ENCODE results near the gene B4GALNT2.
A peak's percentile ranks its signal among the peaks of the same experiment; 100 is the strongest.
"Not testable (repeated sequence)": the region's sequence is repeated elsewhere in the genome, so short reads cannot be mapped to it uniquely, and the experiment has no call there.

Gene B4GALNT2

DNA sequence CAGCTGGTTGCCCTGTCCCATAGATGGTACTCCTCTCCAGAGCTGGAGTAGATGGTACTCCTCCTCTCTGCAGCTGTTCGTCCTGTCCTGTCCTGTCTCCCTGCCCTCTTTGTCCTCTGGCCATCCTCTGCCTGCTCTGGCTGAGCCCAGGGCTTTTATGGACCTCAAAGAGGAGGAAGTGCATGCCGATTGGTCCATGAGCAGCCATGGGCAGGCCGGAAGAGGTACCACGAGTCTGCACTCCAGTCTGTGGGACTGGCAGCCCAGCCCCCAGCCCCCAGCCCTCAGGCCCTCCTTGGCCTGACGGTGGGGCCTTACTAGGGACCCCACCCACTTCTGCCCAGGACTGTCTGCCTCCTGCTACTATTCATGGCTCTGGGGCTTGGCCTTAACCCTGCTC, 50.8 kb downstream of the B4GALNT2 start:
- no peak for DNase-seq

DNA sequence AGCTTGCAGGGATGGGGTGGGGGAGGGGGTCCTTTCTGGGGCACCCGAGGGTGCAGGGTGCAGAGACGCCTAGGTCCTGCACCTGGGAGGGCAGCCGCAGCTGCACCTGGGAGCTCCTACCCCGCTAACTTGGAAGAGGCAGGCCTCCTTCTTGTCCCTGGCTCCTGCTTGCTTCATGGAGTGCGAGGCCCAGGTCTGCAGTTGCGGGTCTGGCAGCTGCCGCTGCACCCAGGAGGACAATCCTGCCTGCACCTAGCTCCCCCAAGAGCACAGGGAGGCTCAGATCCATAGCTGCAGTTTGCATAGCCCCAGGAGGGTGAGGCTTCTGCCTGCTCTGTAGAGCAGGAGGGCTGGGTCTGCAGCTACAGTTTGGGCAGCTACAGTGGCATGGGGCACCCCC, 51.2 kb downstream of the B4GALNT2 start:
- no peak for DNase-seq

DNA sequence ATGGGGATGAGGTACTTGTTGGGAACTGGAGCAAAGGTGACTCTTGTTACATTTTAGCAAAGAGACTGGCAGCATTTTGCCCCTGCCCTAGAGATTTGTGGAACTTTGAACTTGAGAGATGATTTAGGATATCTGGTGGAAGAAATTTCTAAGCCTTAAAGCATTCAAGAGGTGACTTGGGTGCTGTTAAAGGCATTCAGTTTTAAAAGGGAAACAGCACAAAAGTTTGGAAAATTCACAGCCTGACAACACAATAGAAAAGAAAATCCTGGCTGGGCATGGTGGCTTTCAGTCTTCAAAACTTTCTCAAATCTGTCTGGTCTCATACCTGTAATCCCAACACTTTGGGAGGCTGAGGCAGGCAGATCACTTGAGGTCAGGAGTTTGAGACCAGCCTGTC, 52.0 kb downstream of the B4GALNT2 start:
- not testable (repeated sequence) for DNase-seq

DNA sequence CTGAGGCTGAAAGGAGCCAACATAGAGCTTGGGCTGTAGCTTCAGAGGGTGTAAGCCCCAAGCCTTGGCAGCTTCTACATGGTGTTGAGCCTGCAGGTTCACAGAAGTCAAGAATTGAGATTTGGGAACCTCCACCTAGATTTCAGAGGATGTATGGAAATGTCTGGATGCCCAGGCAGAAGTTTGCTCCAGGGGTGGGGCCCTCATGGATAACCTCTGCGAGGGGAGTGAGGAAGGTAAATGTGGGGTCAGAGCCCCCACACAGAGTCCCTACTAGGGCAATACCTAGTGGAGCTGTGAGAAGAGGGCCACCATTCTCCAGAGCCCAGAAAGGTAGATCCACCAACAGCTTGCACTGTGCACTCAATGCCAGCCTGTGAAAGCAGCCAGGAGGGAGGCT, 52.8 kb downstream of the B4GALNT2 start:
- DNase-seq, result not testable (repeated sequence)

DNA sequence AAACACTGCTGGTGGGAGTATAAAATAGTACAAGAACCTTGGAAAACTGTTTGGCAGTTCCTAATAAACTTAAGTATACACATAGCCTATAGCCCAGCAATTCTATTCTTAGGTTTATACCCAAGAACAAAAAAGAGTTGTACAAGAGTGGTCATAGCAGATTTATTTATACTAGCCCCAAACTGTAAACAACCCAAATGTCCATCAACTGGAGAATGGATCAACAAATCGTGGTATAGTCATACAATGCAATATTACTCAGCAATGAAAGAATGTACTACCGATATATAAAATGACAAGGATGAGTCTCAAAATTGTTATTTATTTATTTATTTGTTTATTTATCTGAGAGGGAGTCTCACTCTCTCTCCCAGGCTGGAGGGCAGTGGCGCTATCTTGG, 54.7 kb downstream of the B4GALNT2 start:
- no peak for DNase-seq

DNA sequence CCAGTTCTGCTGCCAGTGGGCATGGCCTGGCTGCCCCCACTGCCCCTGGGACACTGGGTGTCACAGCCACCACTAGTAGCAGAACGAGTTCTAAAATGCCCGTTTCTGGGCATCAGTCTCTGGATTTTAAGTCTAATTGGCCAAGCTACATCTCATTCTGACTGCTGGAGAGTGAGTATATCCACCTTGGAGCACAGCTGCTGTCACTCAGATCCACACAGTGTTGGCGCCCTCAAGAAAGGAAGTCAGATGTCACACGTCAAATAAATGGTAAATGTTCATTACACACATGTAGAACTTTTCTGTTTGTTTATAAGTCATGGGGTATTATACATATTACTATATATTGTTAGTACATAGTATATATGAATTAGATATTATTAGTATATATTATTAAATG, 58.4 kb downstream of the B4GALNT2 start:
- DNase-seq, result no peak

DNA sequence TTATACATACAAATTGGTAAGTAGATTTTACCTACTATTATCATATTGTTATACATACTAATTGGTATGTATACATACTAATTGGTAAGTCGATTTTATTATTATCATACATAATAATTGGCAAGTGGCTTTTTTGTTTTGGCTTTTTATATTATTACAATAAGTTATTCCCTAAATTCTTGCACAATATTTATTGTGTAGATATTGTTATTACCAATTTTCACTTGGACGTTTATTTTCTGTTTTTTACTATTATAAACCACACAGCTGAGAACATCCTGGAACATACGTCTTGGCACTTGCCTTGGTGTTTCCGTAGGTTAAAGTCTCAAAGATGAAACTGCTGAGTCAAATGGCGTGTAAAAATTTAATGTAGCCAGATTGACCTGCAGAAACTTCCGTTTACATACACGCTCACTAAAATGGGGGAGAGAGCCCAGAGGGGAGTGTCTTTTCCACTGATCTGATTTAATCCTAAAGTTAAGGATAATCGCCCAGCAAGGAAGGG, 58.9 kb downstream of the B4GALNT2 start:
- DNase-seq, result no peak

DNA sequence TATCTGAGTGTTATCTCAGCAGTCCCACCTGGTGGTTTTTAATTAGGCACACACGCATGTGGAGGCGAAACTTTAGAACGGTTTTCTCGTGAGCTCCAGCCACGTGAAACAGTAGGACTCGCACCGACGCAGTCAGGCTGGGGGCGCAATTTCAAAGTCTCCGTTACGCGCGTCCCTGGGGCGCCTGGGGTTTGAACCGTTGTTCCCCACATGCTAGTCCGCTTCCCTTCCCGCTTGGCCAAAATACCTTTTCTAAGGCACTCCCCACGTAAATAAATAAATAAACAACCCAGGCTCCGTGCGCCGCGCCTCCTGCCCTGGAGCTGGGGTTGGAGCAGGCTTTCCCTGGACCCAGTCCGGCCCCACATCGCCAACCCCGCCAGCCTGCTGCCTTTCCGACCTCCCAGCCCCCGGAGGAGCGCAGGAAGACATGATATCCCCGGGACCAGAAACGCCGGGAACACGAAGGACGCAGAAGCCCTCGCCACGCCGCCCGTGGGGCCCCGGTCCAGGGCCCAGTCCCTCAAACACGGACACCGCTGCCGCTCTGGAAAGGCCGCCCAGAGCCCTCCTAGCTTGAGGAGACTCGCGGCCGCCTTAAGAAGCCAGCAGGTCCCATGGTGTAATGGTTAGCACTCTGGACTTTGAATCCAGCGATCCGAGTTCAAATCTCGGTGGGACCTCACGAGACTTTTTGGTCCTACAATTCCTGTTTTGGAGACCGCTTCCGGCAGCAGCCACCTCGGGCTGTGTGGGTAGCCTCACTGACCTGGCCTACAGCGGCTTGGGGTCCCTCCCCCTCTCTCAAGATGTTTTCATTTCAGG, 59.6 kb downstream of the B4GALNT2 start:
- DNase-seq, result peak; percentile 100

DNA sequence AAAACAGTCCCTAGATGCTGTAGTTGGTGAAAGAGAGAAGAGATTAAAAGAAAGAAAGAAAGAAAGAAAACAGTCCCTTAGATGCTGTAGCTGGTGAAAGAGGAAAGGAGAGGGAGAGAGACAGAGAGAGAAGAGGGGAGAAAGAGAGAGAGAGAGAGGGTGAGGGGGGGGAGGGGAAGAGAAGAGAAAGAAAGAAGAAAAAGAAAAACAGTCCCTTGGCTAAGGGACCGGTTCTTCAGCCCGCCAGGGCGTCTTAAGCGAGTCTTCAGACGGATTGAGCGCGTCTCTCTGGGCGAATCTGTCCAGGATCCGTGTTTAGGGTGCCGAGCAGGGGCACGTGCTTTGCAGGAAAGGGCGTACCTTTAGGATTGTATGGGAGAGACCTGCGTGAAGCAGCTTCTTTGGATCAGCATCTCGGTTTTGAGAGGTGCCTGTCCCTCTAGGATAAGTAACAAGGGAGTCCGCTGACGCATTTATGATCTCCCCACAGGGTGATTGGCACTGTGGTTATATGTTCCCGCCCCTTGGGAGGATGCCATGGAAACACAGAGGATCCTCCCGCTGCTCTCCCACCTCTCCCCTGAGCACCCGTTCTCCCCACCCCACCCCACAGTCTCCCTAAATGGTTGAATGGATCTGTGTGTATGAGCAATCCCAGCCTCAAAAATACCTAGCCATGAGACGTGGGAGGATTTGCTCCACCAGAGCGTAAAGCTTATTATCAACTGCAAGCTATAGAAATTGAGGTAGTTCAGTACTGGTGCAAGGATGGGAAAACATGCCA, 61.1 kb downstream of the B4GALNT2 start:
- peak; percentile 83 for DNase-seq

DNA sequence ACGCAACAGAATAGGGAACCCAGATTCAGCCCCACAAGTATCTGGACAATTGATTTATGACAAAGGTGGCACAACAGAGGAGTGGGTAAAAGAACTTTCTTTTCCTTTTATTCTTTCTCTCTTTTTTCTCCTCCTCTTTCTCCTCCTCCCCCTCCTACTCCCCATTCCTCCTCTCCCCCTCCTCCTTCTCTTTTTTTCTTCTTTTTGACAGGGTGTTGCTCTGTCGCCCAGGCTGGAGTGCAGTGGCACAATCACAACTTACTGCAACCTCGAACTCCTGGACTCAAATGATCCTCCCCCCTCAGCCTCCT, 61.7 kb downstream of the B4GALNT2 start:
- no peak for DNase-seq

DNA sequence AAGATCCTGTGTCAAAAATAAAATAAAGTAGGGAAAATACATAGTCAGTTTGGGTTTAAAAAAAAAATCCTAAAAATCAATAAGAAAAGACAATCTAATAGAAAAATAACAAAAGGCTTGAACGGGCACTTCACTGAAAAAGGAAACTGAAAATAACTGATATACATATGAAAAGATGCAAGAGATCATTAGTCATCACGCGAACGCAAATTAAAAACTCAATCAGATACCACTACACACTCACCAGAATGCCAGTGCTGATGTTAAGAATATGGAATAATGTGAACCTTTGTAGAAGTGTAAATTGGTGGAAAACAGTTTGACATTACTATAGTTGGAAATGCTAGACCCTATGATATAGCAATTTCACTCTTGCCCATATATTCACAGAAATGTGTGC, 63.2 kb downstream of the B4GALNT2 start:
- no peak for DNase-seq

DNA sequence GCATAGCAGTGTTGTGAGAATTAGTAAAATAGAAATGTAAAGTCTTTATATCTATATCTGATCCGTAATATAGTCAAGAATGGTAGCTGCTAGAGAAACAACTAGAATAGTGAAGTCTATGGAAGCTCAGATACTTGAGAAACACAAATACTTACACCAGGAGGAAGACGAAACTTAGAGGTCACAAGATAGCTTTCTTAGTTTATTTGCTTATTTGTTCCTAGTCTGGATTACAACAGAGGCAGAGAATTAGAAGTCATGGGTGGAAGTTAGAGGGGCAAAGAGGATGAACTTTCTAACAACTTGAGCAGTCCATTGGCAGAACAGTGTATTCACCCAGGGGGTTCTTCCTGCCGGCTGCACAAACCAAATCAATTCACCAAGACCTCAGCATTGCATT, 64.0 kb downstream of the B4GALNT2 start:
- DNase-seq, result no peak

DNA sequence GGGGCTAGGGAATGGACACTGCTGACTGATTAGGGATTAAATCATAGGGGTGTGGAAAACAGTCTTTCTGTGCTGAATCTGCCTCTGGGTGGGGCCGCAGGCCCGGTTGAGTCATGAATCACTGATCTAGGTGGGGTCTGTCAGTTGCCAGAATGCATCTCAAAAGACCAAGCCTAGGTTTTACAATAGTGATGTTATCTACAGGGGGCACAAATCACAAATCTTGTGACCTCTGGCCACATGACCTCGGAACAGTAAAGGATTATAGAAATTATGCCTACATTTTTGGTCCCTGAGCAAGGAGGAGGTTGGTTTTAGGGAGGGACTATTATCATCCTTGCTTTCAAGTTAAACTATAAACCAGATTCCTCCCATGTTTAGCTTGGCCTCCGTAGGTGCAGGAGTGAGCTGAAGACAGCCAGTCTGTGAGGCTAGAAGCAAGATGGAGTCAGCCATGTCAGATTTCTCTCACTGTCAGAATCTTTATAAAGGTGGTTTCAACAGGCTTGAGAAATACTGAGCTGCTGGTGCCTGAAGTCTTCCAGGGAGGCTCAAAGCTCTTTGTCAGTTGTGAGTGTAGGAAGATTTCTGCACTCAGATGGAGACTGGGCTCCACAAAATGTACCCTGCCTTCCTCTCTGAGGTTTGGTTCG, 64.9 kb downstream of the B4GALNT2 start:
- DNase-seq, result no peak

DNA sequence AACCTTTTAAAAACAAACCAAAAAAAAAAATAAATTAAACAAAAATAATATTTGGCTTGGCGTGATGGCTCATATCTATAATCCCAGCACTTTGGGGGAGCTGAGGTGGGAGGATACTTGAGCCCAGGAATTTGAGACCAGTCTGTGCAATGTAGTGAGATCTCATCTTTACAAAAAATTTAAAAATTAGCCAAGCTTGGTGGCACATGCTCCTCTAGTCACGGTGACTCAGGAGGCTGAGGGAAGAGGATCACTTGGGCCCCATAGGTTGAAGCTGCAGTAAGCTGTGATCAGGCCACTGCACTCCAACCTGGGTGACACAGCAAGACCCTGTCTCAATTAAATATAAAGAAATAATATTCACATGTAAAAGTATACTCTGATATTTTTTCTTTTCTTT, 65.6 kb downstream of the B4GALNT2 start:
- no peak for DNase-seq

DNA sequence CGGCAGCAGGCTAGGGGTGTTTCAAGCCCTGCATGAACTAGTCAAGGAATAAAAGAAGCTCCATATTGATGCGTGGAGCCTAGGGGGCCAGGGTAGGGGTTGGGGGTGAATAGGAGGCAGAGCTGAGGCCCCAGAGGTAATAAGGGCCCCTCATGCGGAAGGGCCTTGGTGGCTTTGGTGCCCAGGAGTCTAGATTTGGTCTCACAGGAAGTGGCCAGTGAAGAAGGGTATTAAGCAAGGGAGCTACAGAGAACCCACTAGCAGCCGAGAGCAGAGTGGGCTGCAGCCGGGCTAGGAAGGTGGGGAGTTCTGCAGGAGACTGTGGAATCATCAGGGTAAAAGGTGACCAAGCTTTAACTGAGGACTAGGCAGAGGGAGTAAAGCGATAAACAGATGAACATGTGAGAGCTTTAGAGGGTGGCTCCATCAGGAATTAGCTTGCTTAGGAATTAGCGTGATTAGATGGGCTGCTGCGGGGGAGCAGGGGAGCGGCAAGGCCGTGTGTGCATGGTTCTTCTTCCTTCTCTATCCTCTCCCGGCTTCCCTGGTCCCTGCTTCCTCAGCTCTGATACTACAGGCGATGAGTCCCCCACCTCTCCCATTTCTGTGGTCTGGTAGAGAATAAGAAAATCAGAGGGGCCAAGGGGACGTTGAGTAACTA, 68.0 kb downstream of the B4GALNT2 start:
- no peak for DNase-seq

DNA sequence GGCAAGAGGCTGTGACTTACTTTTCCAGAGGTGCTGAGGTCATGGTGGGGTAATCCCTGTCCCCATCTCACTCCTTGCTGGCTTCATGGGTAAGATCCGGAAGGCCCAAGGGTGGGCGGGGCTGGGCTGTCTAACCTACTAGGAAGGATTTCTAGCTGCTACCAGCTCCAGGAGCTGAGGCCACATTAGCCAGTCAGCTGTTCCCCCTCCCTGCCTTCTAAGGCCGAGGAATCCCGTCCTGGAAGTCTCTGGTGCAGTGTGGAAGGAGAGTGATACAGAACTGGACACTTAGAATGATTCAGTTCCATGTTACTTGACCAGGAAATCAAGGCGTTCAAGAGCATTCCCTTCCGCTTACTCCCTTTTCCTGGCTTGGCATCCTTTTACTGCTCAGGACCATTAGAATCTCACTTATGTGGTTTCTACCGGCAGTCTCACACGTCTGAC, 68.9 kb downstream of the B4GALNT2 start:
- no peak for DNase-seq

DNA sequence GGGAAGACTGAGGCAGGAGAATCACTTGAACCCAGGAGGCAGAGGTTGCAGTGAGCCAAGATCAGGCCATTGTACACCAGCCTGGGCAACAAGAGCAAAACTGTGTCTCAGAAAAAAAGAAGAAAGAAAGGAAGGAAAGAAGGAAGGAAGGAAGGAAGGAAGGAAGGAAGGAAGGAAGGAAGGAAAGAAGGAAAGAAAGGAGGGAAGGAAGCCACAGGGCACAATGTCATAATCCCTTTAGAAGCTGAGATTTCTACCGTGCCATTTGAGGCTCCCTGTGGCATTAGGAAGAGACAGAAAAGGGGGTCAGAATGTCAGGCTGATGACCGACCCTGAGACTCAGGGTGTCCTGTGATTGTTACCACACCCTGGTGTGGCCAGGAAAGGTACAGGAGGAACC, 71.2 kb downstream of the B4GALNT2 start:
- no peak for DNase-seq

DNA sequence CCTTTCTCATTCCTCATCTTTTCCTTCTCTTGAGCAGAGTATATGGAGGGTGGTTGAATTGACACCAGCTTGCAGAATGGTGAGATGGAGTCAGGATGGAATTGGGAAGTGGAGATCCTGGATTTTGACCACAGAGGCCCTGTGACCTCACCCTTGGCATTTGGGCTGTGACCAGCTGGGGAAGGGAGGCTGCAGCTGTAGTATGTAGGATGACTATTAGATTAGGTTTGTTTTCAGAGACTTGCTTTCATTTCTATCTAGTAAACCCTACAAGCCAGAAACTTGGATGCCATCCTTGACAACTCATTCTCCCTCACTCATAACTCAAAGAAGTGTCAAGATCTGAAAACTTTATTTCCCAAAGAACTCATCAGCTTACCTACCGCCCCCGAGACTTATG, 71.9 kb downstream of the B4GALNT2 start:
- DNase-seq, result no peak

DNA sequence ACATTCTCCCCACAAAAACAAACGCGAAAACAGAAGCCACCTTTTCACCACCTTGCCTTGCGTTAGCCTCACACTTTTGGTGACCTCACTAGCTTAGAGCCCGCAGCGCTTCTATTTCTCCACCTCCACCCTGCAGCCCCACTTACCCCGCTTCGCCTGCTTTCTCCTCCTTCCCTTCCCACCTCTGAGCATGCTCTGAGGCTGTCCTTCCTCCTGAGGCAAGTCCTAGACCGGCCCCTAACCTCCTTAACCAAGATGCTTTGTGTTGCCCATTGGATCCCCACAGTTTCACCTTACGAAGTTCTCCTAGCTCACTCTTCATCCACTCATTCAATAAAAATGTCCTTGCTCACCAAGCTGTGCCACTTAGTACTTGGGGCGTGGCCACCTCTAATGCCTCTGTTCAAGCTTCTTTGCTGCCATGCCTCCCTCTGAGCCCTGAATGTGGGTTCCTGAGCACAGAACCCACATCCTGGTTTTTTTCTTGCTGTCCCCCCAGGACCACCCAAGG, 76.5 kb downstream of the B4GALNT2 start:
- no peak for DNase-seq

DNA sequence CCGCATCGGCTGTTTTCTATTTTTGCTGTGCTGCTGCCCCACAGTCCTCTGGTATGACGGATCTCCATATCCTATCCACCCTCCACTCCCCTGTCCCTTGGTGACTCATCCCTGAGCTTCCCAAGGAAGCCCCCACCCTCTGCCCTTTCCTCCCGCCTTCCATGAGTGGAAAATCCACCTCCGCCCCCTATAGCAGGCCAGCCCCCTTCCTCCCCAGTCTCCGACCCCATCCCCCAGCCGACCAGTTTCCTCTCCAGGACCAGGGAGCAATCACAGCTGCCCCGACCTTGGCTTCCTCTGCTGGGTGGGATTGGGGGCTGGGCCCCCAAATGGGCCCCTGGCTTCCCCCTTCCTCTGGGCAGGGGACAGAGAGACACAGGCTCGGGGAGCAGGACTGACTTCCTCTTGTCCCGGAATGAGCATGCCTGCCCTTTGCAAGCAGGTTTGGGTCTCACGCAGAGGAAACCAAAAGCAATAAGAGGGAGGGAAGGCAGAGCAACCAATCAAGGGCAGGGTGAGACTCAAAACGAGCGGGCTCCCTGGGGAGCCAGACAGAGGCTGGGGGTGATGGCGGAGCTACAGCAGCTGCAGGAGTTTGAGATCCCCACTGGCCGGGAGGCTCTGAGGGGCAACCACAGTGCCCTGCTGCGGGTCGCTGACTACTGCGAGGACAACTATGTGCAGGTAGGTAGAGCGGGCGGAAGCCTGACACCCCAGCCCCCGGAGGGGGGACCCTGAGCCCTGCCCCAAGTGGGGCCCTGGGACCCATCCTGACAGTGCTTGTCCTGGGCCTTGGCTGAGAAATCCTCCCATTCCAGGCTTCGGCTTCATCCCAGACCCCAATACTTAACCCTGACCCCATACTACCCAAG, 77.8 kb downstream of the B4GALNT2 start, which contains the start of the genes ABI3 and GNGT2:
ABI3 (plus strand) TSS at position 550 of the 872 bp plus-strand sequence; CDS start at position 568, 18 bp downstream.
GNGT2 (minus strand) TSS at position 417 of the 872 bp plus-strand sequence. CDS start 3,152 bp downstream, outside the sequence.
- no peak for DNase-seq

DNA sequence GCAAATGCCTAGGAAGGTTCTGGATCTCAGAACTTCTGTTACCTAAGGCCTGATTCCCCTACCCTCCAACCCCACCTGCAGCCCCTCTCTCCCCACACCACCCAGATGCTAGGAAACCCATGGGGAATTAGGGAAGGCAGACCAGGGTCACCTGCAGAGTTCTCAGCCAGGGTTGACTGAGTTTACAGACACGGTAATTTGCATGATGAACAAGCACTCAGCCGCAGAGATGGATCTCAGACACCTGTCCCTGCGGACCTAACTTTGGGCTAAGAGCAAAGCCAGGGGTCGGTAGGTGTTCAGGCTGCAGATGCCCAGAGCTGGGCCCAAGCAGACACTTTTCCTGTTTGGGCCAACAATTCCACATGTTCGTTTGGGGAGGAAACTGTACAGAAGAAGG, 80.8 kb downstream of the B4GALNT2 start:
- no peak for DNase-seq

DNA sequence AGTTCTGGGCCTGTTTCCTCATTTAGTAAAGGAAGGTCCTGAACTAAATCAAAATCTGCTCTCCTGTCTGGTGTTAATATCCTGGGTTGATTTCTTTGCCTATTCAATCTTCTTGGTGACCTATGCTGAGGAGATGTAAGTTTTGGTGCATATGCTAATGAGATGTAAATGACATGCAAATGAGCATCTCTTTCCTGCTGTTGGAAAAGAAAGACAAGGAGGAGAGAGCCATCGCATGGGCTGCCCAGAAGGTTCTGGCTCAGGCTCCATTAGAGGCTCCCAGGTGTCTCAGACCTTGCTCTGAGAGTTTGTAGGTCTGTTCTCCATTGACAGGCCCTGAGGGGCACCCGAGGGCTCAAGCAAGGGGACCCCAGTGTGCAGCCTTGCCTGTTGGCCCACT, 81.3 kb downstream of the B4GALNT2 start:
- DNase-seq, result no peak
